HG02970 (cell line): ENCODE data around the gene MYCBPAP.

Experiments
- ATAC-seq: cut with Tn5 transposase; IDR thresholded peaks from one replicate; pipeline ENCODE4 v1.9.1; 2021; ENCODE audit warnings: mild to moderate bottlenecking, moderate library complexity, moderate number of reproducible peaks; ENCODE audit not compliant: unreplicated experiment, low FRiP score

MYCBPAP gene, protein sequence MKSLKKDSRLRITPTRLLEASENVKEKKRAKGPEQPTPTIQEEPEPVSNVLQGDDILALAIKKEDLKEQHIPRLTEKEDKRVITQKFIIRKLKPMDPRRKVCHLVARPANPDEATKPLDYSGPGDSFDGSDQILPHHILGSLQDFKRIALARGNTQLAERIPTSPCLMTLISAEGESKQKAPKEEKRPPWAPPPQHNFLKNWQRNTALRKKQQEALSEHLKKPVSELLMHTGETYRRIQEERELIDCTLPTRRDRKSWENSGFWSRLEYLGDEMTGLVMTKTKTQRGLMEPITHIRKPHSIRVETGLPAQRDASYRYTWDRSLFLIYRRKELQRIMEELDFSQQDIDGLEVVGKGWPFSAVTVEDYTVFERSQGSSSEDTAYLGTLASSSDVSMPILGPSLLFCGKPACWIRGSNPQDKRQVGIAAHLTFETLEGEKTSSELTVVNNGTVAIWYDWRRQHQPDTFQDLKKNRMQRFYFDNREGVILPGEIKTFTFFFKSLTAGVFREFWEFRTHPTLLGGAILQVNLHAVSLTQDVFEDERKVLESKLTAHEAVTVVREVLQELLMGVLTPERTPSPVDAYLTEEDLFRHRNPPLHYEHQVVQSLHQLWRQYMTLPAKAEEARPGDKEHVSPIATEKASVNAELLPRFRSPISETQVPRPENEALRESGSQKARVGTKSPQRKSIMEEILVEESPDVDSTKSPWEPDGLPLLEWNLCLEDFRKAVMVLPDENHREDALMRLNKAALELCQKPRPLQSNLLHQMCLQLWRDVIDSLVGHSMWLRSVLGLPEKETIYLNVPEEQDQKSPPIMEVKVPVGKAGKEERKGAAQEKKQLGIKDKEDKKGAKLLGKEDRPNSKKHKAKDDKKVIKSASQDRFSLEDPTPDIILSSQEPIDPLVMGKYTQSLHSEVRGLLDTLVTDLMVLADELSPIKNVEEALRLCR

DNA sequence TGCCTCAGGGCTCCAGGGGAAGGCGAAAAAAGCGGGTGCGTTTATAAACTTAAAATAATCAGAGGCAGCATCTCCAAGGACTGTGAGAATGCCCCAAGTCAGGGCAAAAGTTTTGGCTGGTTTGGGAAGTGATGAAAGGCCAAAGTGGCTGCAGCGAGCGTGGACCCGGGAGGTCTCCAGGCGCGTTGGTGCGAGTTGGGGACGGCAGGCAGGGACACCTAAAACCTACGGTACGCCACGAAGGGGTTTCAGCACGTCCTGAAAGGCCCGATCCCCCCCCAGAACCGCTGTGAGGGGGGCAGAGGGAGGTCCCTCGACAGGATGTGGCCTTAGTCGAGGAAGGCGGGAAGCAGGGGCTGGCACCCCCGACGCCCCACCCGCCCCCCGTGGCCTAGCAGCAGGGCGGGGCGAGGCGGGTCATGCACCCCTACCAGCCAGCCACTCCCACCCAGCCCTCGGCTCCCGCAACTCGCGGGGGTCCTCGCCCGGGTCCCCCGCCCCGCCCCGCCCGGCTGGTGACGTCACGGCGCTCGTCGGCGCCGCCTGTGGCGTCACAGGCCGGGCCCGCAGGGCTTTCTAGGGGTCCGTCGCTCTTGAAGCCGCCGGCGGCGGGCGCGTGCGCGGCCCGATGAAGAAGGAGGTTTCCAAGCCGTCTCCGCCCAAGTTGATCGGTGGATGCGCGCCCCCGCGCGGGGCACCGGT lies at the start of gene MYCBPAP:
TSS of gene MYCBPAP (plus strand) at position 569 of the 702 bp plus-strand sequence. CDS start 236 bp downstream, outside the sequence.
- ATAC-seq = peak; percentile 29

GRCh38 chr17:50458701-50459676 lies 49.2 kb upstream of the MYCBPAP start:
- ATAC-seq = no peak

GRCh38 chr17:50459756-50460155 lies 48.5 kb upstream of the MYCBPAP start:
- no peak for ATAC-seq

DNA sequence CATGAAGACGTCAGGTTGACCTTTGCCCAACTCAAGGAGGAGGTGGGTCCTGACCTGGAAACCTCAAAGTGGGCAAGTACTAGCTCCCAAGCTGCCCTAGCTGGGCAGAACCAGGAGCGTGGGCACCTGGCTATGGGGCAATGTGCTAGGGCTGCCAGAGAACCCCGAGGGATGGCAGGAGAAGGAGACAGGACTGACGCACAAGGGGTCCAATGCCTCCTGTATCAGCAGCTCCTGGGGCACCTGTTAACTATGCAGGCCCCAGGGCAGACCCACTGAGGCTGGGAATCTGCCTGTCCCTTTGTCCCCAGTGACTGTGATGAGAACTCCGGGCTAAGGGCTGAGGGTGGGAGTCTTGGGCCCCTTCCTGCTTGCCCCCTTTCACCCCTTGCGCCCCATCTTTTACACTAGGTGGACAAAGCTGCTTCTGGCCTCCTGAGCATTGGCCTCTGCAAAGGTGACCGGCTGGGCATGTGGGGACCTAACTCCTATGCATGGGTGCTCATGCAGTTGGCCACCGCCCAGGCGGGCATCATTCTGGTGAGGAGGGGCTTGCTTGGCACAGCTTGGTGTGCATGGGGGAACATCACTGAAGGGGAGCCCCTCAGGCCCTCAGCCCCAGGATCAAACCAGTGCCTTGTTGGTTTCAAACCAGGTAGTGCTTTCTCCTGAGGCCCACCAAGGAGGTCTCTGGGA lies 47.3 kb upstream of the MYCBPAP start:
- no peak for ATAC-seq

DNA sequence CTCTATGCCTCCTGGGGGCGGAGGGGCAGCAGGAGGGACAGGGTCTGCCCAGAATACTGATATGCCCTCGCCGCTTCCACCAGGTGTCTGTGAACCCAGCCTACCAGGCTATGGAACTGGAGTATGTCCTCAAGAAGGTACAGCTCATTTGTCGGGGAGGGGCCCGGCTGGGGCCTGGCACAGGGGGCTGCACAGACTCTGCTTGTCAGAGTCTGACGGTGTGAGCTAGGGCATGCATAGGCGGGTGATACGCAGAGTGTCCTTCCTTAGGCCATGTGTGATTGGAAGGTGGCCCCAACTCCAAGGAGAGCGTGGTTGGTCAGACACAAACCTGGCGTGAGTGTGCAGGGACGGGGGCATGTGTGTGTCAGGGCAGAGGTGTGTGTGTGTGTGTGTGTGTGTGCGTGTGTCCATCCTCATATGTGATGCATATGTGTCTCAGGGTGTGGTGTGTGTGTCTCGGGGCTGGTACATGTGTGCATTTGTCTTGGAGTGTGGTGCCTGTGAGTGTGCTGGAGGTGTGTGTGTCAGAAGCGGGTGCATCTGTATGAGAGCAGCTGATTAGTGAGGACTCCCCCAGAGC lies 46.6 kb upstream of the MYCBPAP start:
- ATAC-seq = no peak

DNA sequence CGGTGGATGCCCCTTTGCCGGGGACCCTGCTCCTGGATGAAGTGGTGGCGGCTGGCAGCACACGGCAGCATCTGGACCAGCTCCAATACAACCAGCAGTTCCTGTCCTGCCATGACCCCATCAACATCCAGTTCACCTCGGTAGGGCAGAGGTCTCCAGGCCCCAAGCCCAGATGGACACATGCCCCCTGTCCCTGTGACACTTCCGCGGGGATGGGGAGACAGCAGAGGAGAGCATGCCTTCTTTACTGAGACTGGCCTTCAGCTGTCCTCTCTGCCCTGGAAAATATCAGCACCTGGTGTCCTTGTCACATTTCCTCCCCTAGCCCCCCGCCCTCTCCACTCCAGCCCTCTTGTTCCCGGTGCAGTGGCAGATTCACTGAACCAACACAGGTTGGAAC lies 45.8 kb upstream of the MYCBPAP start:
- no peak for ATAC-seq

GRCh38 chr17:50464121-50464520 lies 44.1 kb upstream of the MYCBPAP start:
- no peak for ATAC-seq

DNA sequence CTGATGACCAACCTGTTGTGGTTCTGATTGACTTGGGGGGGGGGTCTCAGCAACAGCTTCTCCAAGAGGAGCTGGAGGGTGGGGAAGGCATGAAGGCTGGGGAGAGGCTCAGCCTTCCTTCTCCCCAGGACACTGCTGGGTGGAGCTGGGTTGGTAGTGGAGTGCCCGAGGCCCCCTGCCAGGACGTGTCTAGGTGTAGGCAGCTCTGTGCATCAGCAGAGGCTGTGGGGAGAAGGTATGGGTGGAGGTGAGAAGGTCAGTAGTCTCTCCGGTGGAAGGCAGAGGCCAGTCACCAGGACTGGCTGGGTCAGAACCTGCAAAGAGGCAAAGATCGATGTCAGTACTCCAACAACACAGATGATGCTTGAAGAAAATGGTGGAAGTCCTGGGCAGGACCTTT lies 43.5 kb upstream of the MYCBPAP start:
- no peak for ATAC-seq

GRCh38 chr17:50465171-50465570 lies 43.1 kb upstream of the MYCBPAP start:
- ATAC-seq = no peak

GRCh38 chr17:50465635-50466034 lies 42.6 kb upstream of the MYCBPAP start:
- ATAC-seq = no peak

- ATAC-seq = no peak
Observed at GRCh38 chr17:50466371-50467113, 41.7 kb upstream of the MYCBPAP start.

- no peak for ATAC-seq
Observed at GRCh38 chr17:50467114-50467854, 41.0 kb upstream of the MYCBPAP start.

DNA sequence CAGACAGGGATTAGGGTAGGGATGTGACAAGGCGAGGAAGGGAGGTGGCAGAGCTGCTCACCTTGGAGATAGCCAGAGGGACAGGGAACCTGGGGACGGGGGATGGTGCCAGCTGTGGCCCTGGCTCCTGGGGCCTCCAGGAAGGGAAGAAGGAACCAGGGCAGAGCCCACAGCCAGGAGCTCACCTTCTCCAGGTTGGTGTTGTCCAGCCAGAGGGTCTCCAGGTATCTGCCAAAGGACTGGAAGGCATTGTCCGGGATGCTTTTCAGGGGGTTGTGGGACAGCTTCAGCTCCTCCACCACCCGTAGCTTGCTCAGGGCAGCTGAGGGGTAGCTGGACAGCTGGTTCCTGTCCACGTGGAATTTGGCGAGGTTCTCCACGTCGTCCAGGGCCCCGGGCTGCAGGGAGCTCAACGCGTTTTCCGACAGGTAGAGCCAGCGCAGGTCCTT lies 40.4 kb upstream of the MYCBPAP start:
- no peak for ATAC-seq

- no peak for ATAC-seq
Observed at GRCh38 chr17:50468304-50469207, 39.7 kb upstream of the MYCBPAP start, which contains the start of gene CHAD. CHAD (minus strand) TSS chr17:50468880; CDS start chr17:50468813, 67 bp downstream.

GRCh38 chr17:50469208-50469605 lies 39.0 kb upstream of the MYCBPAP start:
- ATAC-seq = no peak

DNA sequence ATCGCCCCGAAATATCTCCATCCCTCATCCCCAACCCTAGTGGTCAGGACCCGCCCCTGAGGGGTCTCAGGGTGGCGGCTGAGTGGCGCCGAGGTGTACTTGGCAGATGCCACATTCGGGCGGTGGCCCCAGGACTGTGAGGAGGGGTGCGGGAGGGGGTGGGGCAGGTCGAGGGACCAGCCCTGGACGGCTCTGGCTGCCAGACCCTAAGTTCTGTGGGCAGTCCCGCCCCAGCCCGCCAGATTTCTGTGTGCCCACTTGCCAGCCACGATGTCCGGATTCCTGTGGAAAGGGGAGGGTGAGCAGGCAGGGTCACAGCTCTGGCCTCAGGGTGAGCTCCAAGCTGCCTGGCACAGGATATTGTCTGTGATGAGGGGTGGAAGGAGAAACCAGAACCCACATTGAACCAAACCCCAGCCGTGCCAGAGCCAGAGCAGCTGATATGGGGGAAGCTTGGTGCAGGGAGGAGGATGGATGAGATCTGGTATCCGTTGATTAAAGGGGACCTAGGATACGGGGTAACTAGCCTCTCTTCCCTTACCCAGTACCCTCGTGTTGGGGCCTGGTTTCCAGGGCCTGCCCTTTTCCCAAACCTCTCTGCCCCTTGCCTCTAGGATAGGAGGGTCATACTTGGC lies 38.5 kb upstream of the MYCBPAP start:
- no peak for ATAC-seq
